ENCODE data around the gene UQCR10.

Gene UQCR10

DNA sequence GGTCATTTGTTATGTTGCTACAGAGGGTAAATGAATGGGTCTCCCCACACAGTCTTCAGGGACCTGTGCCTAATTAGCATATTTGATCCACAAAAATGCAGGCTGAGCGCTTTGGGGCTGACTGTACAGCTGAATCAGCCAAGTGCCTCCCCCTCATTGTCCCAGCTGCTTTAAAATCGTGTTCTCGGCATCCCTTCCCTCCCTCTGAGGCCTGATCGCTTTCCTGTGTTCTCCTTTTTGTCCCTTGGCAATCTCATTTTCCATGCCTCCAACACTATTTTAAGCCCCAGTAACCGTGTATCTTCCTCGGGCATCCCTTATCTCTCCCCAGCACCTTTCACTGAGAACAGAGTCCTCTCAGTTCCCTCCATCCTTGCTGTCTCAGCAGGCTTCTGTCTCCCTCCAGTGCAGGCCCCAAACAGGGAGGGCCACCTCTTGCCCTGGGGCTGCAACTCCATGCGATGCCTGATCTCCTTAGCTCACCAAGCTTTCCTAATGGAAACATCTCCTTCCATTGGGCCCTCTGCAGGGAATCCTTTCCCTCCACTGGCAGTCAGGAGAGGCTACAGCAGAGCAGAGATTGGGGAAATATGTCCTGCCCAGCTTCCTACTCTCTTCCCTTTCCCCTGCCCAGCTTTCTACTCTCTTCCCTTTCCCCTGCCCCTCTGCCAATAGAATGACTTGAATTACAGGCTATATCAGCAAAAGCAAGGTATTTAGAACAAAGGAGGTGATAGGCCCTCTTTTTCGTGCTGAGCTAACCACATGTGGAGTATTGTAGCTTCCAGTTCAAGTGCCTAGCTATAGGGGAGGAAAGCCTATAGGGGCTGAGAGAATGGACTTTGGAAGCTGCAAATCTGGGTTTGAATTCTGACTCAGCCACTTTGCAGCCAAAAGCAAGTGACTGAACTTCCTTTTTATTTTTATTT is 13.8 kb downstream of the UQCR10 start:
- Histone ChIP-seq H3K36me3 (ENCODE audit: control insufficient read depth, insufficient read depth, low read length) (no peaks in the 10 kb centered on the region), H3K4me3 (ENCODE audit: low read length) (no peak overlapping the region), H3K27me3 (ENCODE audit: control insufficient read depth, insufficient read depth, low read length) (no peaks in the 10 kb centered on the region), H3K9ac (ENCODE audit: low read length) (no peak overlapping the region), H3K4me1 (ENCODE audit: control insufficient read depth, insufficient read depth, low read length) (peaks cover 4% of the 10 kb centered on the region), H3K27ac (ENCODE audit: low read depth, low read length) (peak overlapping the region; percentile 11)

DNA sequence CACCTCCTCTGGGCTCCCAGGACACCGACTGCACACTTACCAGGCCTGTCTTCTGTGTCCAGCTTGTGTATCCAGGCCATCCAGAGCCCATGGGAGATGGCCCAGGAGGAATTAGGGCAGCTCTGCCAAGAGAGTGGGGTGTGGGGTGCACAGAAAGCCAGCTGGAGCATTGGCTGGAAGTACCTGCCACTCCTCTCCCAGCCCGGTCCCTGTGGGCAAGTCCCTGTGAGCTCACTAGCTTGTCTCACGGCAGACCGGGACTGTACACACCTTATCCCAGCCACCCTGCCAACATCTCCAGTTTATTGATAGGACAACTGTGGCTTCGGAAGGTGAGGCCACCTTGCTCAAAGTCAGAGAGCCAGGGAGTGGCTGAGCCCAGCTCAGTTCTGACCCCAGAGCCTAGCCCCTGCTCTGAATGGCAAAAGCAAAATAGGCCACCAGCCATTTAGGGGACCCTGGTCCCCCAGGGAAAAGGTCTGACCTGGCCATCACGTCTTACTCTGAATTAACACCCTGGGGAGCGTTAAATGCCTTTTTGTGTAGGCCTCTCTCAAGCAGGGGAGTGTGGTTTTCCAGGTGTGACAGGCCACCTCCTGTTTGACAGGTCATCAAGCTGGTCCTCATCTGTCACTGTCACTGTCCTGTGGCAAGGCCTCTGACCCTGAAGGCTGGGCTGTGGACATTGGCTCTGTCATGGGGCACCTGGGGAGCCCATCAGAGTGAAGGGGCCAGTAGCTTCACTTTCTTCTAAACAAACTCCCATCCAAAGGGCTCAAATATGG is 15.1 kb downstream of the UQCR10 start:
- Histone ChIP-seq H3K9ac (ENCODE audit: low read length) (no peak overlapping the region), H3K36me3 (ENCODE audit: control insufficient read depth, insufficient read depth, low read length) (no peaks in the 10 kb centered on the region), H3K27me3 (ENCODE audit: control insufficient read depth, insufficient read depth, low read length) (no peaks in the 10 kb centered on the region), H3K4me3 (ENCODE audit: low read length) (no peak overlapping the region), H3K4me1 (ENCODE audit: control insufficient read depth, insufficient read depth, low read length) (peaks cover 4% of the 10 kb centered on the region), H3K27ac (ENCODE audit: low read depth, low read length) (peak overlapping the region; percentile 38)

DNA sequence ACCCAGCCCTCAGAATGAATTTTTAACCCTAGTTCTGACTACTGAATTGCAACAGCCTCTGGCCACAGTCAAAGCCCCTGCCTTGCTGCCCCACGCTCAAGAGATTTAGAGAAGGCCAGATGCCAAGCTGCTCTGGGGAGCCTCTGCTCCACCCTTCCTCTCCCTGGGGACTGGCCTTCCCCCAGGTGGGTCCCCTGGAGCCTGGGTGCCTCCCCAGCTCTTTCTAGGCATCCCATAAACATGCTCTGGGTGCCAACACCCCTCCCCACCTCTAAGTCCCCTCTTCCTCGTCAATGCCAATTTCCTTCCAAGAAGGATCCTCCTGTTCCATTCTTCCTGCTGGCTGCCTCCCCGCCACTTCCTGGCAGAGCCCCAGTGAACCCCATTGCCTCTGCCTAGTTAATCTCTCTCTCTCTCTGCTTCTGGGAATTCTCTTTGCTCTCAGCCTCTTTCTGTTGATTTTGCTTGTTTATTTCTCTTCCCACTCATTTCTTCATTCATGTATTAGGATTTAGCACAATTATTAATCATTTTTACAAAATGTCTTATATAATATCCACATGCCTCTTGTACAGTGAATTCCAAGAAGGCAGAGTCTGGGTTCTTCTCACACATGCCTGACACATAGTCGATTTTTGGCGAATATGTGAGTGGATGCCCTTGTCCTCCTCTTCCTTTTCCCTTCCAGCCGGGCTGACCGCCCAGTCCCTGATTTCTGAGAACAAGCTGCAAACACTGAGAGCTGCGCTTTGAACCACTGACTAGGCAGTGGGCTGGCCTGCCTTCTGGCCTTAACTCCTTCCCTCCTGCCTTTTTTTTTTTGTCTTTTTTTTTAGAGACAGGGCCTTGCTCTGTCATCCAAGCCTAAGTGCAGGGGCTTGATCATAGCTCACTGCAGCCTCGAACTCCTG is 17.5 kb downstream of the UQCR10 start:
- H3K4me3 ChIP-seq (ENCODE audit: low read length), result no peak overlapping the region
- H3K27ac ChIP-seq (ENCODE audit: low read depth, low read length), result no peak overlapping the region
- H3K9ac ChIP-seq (ENCODE audit: low read length), result no peak overlapping the region
- peaks cover 4% of the 10 kb centered on the region for H3K4me1 ChIP-seq (ENCODE audit: control insufficient read depth, insufficient read depth, low read length)
- H3K27me3 ChIP-seq (ENCODE audit: control insufficient read depth, insufficient read depth, low read length), result no peaks in the 10 kb centered on the region
- H3K36me3 ChIP-seq (ENCODE audit: control insufficient read depth, insufficient read depth, low read length), result peaks cover 15% of the 10 kb centered on the region

DNA sequence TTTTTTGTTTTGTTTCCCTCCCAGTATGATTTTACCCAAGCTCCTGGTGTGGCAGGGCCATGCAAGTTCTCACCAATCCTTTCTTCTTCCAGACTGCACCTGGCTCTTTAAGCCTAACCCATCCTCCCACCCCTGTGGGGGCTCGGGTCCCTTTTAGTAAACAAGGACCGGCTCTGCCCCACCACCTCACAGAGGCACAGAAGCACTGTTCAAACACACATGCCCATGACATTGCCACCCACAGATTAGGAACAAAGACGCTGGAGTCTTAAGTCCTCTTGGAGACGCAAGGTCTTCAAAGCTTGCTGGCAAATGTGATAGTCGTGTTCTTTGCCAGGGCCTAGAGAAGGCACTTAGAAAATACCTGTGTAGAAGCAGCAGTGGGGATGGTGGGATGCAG is 18.9 kb downstream of the UQCR10 start:
- peaks cover 4% of the 10 kb centered on the region for H3K4me1 ChIP-seq (ENCODE audit: control insufficient read depth, insufficient read depth, low read length)

DNA sequence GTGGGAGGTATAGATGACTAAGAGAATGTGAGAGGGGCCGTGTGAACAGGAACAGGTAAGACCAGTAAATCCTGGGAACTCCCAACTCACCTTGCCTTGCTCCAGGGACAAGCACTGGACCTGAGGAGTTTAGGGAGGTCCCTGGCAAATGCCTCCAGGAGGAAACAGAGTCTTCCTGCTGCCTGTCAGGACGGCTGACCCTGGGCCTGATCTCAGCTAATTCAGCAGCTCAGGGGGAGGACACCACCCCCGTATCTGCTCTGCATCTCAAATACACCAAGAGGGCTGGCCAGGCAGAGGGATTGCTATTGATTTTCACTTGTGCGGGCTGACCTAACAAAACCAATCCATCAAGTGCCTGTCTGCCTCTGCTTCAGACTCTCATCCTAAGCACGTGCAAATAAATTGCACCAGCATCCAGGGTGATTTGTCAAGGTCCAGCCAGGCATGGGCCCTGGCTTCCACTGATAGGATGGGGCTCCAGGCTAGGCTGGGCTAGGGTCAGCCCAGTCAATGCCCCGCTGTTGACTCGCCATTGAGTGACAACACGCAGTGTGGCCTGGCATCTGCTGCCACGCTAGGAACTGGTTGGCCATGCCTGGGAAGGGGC is 20.3 kb downstream of the UQCR10 start:
- H3K4me3 ChIP-seq (ENCODE audit: low read length), result no peak overlapping the region
- no peak overlapping the region for H3K27ac ChIP-seq (ENCODE audit: low read depth, low read length)
- H3K27me3 ChIP-seq (ENCODE audit: control insufficient read depth, insufficient read depth, low read length), result no peaks in the 10 kb centered on the region
- peaks cover 24% of the 10 kb centered on the region for H3K36me3 ChIP-seq (ENCODE audit: control insufficient read depth, insufficient read depth, low read length)
- no peaks in the 10 kb centered on the region for H3K4me1 ChIP-seq (ENCODE audit: control insufficient read depth, insufficient read depth, low read length)
- no peak overlapping the region for H3K9ac ChIP-seq (ENCODE audit: low read length)

More for the DNA sequence above, 18.9 kb downstream of the UQCR10 start:
- no peaks in the 10 kb centered on the region for H3K27me3 ChIP-seq (ENCODE audit: control insufficient read depth, insufficient read depth, low read length)
- no peak overlapping the region for H3K9ac ChIP-seq (ENCODE audit: low read length)
- H3K36me3 ChIP-seq (ENCODE audit: control insufficient read depth, insufficient read depth, low read length), result peaks cover 24% of the 10 kb centered on the region
- H3K4me3 ChIP-seq (ENCODE audit: low read length), result no peak overlapping the region
- no peak overlapping the region for H3K27ac ChIP-seq (ENCODE audit: low read depth, low read length)

DNA sequence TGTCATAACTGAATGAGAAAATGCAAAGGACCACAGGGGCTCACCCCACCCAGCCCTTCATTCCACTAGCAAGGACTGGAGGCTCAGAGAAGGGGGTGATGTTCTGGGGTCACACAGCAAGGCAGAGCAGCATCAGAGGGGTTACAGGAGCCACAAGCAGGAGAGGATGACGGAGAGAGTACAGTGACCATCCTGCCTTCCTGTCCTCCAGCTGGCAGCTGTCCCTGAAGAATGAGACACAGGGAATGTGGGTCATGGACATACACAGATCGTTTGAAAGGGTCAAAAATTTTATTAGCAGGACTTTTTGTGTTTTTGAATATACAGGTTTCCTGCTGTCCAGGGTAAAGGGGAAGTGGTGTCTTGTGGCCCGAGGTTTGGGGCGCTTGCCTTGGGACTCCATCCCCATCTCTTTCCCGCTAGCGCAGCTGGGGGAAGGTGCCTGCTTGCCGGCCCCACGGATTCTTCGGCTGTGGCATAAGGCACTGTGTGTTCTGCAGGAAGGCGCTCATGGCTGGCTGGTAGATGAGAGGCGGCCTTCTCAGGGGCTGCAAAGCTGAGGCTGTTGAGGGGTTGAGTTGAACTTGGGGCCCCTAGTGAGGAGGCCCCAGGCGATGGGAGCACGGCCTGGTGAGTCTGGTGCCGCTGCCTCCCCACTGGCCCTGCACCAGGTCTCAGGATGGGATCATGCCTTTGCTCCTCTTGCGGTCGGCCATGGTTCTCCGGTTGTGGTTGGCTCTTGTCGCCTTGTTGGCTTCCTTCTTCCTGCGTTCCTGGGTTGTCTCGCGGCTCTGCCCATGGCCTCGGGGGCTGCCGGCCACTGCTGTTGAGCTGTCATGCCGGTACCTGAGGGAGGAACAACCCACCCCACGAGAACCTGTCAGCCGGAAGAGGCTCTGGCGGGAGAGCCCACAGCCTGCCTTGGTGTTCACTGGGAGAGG is 21.4 kb downstream of the UQCR10 start:
- no peaks in the 10 kb centered on the region for H3K27me3 ChIP-seq (ENCODE audit: control insufficient read depth, insufficient read depth, low read length)
- H3K9ac ChIP-seq (ENCODE audit: low read length), result no peak overlapping the region
- H3K4me3 ChIP-seq (ENCODE audit: low read length), result no peak overlapping the region
- no peaks in the 10 kb centered on the region for H3K4me1 ChIP-seq (ENCODE audit: control insufficient read depth, insufficient read depth, low read length)
- H3K27ac ChIP-seq (ENCODE audit: low read depth, low read length), result no peak overlapping the region
- H3K36me3 ChIP-seq (ENCODE audit: control insufficient read depth, insufficient read depth, low read length), result peaks cover 34% of the 10 kb centered on the region

DNA sequence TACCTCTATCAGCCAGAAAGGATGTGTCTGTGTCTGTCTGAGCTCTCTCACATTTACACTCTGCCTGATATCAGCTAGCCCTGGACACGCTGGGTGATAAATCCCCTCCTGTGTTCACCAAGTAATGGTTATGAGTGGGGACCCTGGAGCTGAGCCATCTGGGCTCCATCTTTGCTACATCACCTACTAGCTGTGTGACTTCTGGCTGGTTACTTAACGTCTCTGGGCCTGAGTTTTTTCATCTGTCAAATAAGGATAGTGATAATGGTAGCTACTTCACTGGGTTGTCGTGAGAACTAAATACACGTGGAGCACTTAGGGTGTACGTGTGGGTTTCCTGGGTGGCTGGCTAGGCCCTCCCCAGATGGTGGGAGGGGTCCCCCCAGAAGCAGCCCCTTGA is 22.9 kb downstream of the UQCR10 start:
- Histone ChIP-seq H3K27me3 (ENCODE audit: control insufficient read depth, insufficient read depth, low read length) (no peaks in the 10 kb centered on the region), H3K36me3 (ENCODE audit: control insufficient read depth, insufficient read depth, low read length) (peaks cover 39% of the 10 kb centered on the region), H3K27ac (ENCODE audit: low read depth, low read length) (no peak overlapping the region), H3K4me1 (ENCODE audit: control insufficient read depth, insufficient read depth, low read length) (no peaks in the 10 kb centered on the region), H3K9ac (ENCODE audit: low read length) (no peak overlapping the region), H3K4me3 (ENCODE audit: low read length) (no peak overlapping the region)

DNA sequence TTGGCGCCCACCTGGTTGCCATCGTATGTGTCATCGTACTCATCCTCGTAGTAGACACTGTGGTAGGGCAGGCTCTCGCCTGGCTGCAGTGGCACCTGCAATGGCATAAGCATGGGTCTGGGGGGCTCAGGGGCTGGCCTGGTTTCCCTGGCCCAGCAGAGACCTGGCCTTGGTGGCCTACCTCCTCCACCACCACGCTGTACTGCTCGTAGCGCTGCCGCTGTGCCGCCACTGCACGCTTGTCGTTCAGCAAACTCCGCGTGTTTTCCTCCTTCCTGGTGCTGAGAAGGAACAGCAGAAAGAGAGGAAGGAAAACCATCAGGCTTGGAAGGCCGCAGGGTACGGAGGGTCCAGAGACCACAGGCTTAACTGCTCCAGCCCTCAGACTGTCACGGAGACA is 26.2 kb downstream of the UQCR10 start:
- Histone ChIP-seq H3K27me3 (ENCODE audit: control insufficient read depth, insufficient read depth, low read length) (no peaks in the 10 kb centered on the region), H3K4me1 (ENCODE audit: control insufficient read depth, insufficient read depth, low read length) (no peaks in the 10 kb centered on the region), H3K4me3 (ENCODE audit: low read length) (no peak overlapping the region), H3K9ac (ENCODE audit: low read length) (no peak overlapping the region), H3K36me3 (ENCODE audit: control insufficient read depth, insufficient read depth, low read length) (peaks cover 33% of the 10 kb centered on the region), H3K27ac (ENCODE audit: low read depth, low read length) (no peak overlapping the region)

DNA sequence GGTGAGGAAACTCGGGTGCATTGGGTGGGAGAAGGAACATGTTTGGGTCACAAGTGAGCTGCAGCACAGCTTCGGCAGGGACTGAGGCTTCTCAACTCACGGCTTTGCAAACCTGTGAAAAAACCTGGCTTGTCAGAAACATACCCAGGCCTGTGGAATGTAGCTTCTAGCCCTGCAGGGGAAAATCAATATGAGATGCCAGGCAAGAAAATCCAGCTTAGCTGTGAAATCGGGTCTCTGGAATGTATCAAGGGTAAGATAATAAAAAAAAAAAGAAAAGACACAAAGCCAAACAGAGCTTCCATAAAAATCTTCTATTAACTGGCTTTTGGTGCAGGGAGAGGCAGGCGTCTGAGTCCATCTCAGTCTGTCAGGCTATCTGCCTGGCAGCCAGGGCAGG is 28.5 kb downstream of the UQCR10 start:
- Histone ChIP-seq H3K36me3 (ENCODE audit: control insufficient read depth, insufficient read depth, low read length) (peaks cover 33% of the 10 kb centered on the region), H3K4me3 (ENCODE audit: low read length) (no peak overlapping the region), H3K27ac (ENCODE audit: low read depth, low read length) (no peak overlapping the region), H3K27me3 (ENCODE audit: control insufficient read depth, insufficient read depth, low read length) (no peaks in the 10 kb centered on the region), H3K9ac (ENCODE audit: low read length) (no peak overlapping the region), H3K4me1 (ENCODE audit: control insufficient read depth, insufficient read depth, low read length) (no peaks in the 10 kb centered on the region)

DNA sequence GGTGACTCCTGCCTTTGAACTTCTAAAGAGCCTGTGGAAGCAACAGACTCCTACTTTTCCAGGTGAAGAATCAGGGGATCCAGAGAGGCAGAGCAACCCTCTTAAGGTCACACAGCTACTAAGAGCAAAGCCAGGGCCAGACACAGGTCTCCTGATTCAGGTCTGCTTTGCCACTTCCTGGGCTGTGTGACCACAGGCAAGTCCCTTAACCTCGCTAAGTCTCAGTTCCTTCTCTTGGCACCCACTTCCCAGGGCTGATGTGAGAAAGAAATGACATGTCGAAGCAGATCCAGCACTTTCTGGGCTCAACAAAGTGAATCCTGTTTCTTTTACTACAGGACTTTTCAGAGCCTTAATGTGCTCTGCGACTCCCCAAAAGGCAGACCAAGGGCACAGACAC is 30.2 kb downstream of the UQCR10 start:
- Histone ChIP-seq H3K27me3 (ENCODE audit: control insufficient read depth, insufficient read depth, low read length) (no peaks in the 10 kb centered on the region), H3K36me3 (ENCODE audit: control insufficient read depth, insufficient read depth, low read length) (peaks cover 45% of the 10 kb centered on the region), H3K4me1 (ENCODE audit: control insufficient read depth, insufficient read depth, low read length) (no peaks in the 10 kb centered on the region), H3K9ac (ENCODE audit: low read length) (no peak overlapping the region), H3K27ac (ENCODE audit: low read depth, low read length) (no peak overlapping the region), H3K4me3 (ENCODE audit: low read length) (no peak overlapping the region)

DNA sequence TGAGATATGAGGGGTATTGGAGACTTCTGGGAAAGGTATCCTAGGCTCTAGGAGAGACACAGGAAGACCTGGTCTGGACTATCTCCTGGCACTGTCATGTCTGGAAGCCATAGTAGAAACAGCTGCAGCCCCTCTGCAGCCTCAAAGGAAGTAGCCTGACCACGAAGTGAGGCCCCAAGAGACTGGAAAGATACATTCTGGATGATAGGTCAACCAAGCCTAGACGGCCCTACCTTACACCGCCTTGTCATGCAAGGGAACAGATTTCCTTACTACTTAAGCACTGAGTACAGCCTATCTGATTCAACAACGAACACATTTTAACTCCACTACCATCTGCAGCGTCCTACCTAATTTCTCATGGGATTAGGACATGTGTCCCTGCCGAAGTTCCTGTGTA is 31.1 kb downstream of the UQCR10 start:
- Histone ChIP-seq H3K27me3 (ENCODE audit: control insufficient read depth, insufficient read depth, low read length) (no peaks in the 10 kb centered on the region), H3K36me3 (ENCODE audit: control insufficient read depth, insufficient read depth, low read length) (peaks cover 39% of the 10 kb centered on the region), H3K27ac (ENCODE audit: low read depth, low read length) (no peak overlapping the region), H3K9ac (ENCODE audit: low read length) (no peak overlapping the region), H3K4me3 (ENCODE audit: low read length) (no peak overlapping the region), H3K4me1 (ENCODE audit: control insufficient read depth, insufficient read depth, low read length) (no peaks in the 10 kb centered on the region)
